Measurements from ENCODE around the gene FUZ.

FUZ gene

GRCh38 chr19:49766930-49767299 is 46.2 kb downstream of the FUZ start, which contains the start of gene AP2A1 (continued):
- TF ChIP-seq ZNF518A (tag by site-specific recombination; conservative IDR thresholded peaks at IDR 0.05; ENCODE audit: low read depth), result no peak
- no peak for TF ChIP-seq ZFP3 (tag by site-specific recombination; IDR thresholded peaks at IDR 0.05; ENCODE audit: low read depth)
- no peak for TF ChIP-seq ZNF155 (tag by site-specific recombination; IDR thresholded peaks at IDR 0.05)
- TF ChIP-seq ZNF112 (tag by site-specific recombination; IDR thresholded peaks at IDR 0.05), result no peak
- no peak for TF ChIP-seq ZNF514 (tag by site-specific recombination; IDR thresholded peaks at IDR 0.05)
- TF ChIP-seq ZNF621 (tag by site-specific recombination; IDR thresholded peaks at IDR 0.05), result no peak
- TF ChIP-seq ZNF529 (tag by site-specific recombination; IDR thresholded peaks at IDR 0.05; ENCODE audit: insufficient replicate concordance), result no peak
- 0 out of 2 replicates have a peak, but pooled peaks have one; percentile 34 for TF ChIP-seq ZBTB11 (tag by site-specific recombination; conservative IDR thresholded peaks at IDR 0.05; ENCODE audit: low read depth)
- TF ChIP-seq PRDM2 (tag by site-specific recombination; IDR thresholded peaks at IDR 0.05; ENCODE audit: borderline replicate concordance), result no peak
- no peak for TF ChIP-seq ZNF280C (tag by site-specific recombination; IDR thresholded peaks at IDR 0.05)

All from HEK293 (cell line).